ENCODE data around the gene TRIM15. TPM values are rescaled to one million over a fixed set of nuclear protein-coding genes. Genes with fewer than 3 reads are reported as not detected.

The TRIM15 gene
- total and polyA plus RNA-seq, 7 donors = 0.28 to 52.0 (median 38.4) TPM; not detected in 2

DNA sequence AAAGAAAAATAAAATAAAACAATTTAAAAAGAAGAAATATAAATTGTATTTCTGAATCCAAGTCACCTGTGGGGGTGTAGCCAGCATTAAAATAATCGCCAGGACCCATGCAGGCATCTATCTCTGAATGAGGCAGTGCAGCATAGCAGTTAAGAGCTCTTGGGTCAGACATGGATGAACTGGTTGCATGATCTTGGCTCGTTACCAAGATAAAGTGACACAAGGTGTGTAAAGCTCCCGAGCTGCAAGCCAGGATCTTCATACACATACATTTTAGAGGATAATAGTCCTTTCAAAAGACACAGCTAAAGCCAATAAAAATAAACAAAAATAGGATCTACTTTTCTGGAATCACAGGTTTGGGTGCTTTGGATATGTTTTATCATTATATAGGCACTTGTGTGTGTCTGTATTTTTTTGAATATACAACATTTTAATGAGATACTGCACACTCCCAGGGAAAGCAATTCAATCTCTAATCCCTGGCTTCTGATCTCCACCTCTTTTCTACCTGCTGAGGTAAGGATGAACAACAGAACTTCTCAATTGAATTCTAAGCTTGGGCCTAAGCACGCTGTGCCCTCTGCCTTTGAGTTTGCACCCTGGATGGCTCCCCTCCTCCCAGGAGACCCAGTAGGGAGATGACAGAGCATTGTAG is 11.2 kb upstream of the TRIM15 start:
- H3K27me3 ChIP-seq = peaks cover 0 to 20% (median 11%) of the 10 kb centered on the region in 3 donors
- no peaks in the 10 kb centered on the region for H3K36me3 ChIP-seq
- intact Hi-C loops (cut with DNase I) = no loop called here
- WGBS, 2 donors = 34 to 61% methylated on average over 4 of the region's 4 CpGs
- TF ChIP-seq EP300 (IDR thresholded peaks at IDR 0.05) (no peak), POLR2A (IDR thresholded peaks at IDR 0.05) (no peak), POLR2AphosphoS5 (IDR thresholded peaks at IDR 0.05) (no peak)
- TF ChIP-seq, protein P1, sequence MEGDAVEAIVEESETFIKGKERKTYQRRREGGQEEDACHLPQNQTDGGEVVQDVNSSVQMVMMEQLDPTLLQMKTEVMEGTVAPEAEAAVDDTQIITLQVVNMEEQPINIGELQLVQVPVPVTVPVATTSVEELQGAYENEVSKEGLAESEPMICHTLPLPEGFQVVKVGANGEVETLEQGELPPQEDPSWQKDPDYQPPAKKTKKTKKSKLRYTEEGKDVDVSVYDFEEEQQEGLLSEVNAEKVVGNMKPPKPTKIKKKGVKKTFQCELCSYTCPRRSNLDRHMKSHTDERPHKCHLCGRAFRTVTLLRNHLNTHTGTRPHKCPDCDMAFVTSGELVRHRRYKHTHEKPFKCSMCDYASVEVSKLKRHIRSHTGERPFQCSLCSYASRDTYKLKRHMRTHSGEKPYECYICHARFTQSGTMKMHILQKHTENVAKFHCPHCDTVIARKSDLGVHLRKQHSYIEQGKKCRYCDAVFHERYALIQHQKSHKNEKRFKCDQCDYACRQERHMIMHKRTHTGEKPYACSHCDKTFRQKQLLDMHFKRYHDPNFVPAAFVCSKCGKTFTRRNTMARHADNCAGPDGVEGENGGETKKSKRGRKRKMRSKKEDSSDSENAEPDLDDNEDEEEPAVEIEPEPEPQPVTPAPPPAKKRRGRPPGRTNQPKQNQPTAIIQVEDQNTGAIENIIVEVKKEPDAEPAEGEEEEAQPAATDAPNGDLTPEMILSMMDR (IDR thresholded peaks at IDR 0.05) = no peak
- H3K9me3 ChIP-seq = no peaks in the 10 kb centered on the region
- no peaks in the 10 kb centered on the region for H3K4me1 ChIP-seq
- DNase-seq = no peak
- no peak overlapping the region for H3K4me3 ChIP-seq
- H3K27ac ChIP-seq = no peak overlapping the region

DNA sequence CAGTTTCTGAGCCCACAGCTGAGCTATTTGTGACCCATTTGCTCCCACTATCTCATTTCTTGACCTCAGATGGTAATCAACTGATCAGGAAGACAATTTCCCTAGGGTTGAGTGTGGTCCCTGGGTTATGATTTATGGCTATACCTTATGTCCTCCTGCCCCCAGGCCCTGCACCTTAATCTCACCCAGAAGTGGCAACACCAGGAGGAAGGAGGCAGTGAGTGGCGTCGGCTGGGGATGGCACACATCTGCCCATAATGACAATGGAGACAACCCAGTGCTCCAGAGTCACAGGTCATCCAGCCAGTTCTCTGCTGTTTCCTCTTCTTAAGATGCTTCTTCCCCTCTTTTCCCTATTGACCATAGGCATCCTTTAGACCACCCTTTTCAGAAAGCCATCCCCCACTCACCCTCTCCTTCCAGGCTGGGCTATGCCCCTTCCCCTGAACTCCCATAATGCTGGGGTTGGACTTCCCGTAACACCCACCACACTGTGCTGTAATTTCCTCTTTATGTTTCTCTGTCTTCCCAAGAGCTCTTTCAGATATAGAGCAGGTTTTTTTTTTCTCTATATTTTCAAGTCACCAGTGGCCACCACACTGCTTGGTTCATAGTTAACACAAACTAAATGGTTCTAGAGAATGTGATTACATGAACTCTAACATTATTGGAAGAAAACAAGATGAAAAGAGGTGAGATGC is 10.3 kb upstream of the TRIM15 start:
- no peak for DNase-seq
- Histone ChIP-seq H3K4me3 (no peak overlapping the region), H3K9me3 (no peaks in the 10 kb centered on the region), H3K27ac (no peak overlapping the region), H3K36me3 (no peaks in the 10 kb centered on the region), H3K27me3 (peaks cover 0 to 18% (median 5%) of the 10 kb centered on the region in 3 donors), H3K4me1 (no peaks in the 10 kb centered on the region)
- 78 to 84% methylated on average over 3 of the region's 3 CpGs for WGBS, 2 donors
- intact Hi-C loops (cut with DNase I) = no loop called here
- TF ChIP-seq POLR2A (IDR thresholded peaks at IDR 0.05) = no peak
- no peak for TF ChIP-seq EP300 (IDR thresholded peaks at IDR 0.05)
- TF ChIP-seq POLR2AphosphoS5 (IDR thresholded peaks at IDR 0.05) = no peak
- TF ChIP-seq, protein P1 (IDR thresholded peaks at IDR 0.05) = no peak

DNA sequence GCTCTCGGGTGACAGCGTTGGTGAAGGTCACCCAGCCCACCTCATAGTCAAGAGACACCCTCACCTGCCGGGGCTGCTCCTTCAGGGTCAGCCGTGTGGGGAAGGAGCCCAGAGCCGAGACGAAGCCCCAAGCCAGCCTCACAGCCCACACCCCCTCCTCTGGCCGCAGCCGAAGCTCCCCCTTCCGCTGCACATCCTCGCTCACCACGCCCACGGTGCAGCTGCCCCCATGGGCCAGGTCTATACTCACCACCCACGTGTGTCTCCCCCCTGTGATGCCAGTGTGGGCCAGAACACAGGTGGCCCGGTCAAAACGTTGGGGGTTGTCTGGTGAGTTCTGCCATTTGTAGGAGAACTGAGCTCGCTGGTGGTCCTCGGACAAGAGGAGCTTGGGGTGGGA is 9.3 kb upstream of the TRIM15 start:
- intact Hi-C loops (cut with DNase I) = no loop called here
- DNase-seq = no peak
- Histone ChIP-seq H3K4me3 (no peak overlapping the region), H3K9me3 (no peaks in the 10 kb centered on the region), H3K27me3 (peaks cover 0 to 18% (median 5%) of the 10 kb centered on the region in 3 donors), H3K4me1 (no peaks in the 10 kb centered on the region), H3K36me3 (no peaks in the 10 kb centered on the region), H3K27ac (no peak overlapping the region)
- no peak for TF ChIP-seq POLR2A (IDR thresholded peaks at IDR 0.05)
- TF ChIP-seq EP300 (IDR thresholded peaks at IDR 0.05) = no peak
- TF ChIP-seq, protein P1 (IDR thresholded peaks at IDR 0.05) = no peak
- TF ChIP-seq POLR2AphosphoS5 (IDR thresholded peaks at IDR 0.05) = no peak
- WGBS, 2 donors = 88 to 92% methylated on average over 17 of the region's 17 CpGs

DNA sequence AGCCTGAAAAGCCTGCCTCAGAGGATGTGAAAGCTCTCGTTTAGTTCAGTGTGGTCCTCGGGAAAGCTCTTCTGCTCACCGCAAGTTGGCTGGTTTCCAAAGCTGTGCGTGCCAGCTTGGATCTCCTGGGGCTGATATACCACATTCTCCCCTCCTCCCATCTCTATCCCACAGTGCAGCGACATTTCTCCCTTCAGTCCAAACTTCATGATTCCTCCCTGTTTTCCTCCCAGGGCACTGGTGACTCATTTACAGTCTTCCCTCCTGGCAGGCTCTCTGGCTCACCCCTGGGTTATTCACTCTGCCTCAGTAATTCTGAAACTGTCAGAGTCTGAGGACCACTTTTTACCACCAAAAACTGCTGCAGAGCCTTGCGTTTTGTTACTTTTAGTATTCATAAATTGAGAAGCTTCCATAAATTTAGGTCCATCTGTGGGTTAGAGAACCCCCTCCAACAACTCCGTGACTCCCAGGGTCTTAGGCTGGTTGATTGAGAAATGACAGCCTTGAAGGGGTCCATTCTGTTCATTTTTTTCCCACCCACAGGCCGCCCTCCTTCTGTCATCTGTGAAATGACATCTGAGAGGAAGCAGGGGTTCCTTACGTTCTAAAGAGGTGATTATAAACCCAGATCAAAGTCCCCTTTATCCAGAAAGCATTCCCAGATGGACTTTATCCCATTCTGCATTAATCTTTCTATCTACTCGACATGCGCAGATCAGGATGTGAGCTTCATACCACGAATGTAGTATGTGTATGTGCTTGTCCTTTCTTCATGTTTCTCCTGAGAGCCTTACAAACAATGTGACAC is 8.4 kb upstream of the TRIM15 start:
- Histone ChIP-seq H3K4me1 (no peaks in the 10 kb centered on the region), H3K27me3 (peaks cover 0 to 18% (median 5%) of the 10 kb centered on the region in 3 donors), H3K9me3 (no peaks in the 10 kb centered on the region), H3K36me3 (no peaks in the 10 kb centered on the region), H3K27ac (no peak overlapping the region), H3K4me3 (no peak overlapping the region)
- WGBS, 2 donors = 12 to 54% methylated on average over 12 of the region's 12 CpGs
- no peak for DNase-seq
- intact Hi-C loops (cut with DNase I) = no loop called here
- no peak for TF ChIP-seq POLR2AphosphoS5 (IDR thresholded peaks at IDR 0.05)
- TF ChIP-seq POLR2A (IDR thresholded peaks at IDR 0.05) = no peak
- TF ChIP-seq, protein P1 (IDR thresholded peaks at IDR 0.05) = no peak
- no peak for TF ChIP-seq EP300 (IDR thresholded peaks at IDR 0.05)
